ENCODE data around the gene SF3B5.
A peak's percentile ranks its signal among the peaks of the same experiment; 100 is the strongest.

The SF3B5 gene

GRCh38 chr6:144095134-144096002 is at the start of gene SF3B5:
Gene SF3B5, minus strand, starts transcription at chr6:144095573. Its CDS starts 76 bp downstream, at chr6:144095497.
- DNase-seq (ENCODE audit: insufficient read length, low spot score) (peak; percentile 51), FAIRE-seq (peak; percentile 63)
- no peak for TF ChIP-seq CTCF (IDR thresholded peaks at IDR 0.05; ENCODE audit: insufficient read depth, missing control alignments)

GRCh38 chr6:144144996-144145395 is 49.6 kb upstream of the SF3B5 start:
- TF ChIP-seq CTCF (IDR thresholded peaks at IDR 0.05; ENCODE audit: insufficient read depth, missing control alignments): no peak
- DNase-seq (ENCODE audit: insufficient read length, low spot score): no peak
- no peak for FAIRE-seq

- DNase-seq (ENCODE audit: insufficient read length, low spot score) (no peak), FAIRE-seq (no peak)
- TF ChIP-seq CTCF (IDR thresholded peaks at IDR 0.05; ENCODE audit: insufficient read depth, missing control alignments): no peak
Observed at GRCh38 chr6:144143878-144144277, 48.5 kb upstream of the SF3B5 start.

GRCh38 chr6:144143106-144143505 is 47.7 kb upstream of the SF3B5 start:
- FAIRE-seq: no peak
- TF ChIP-seq CTCF (IDR thresholded peaks at IDR 0.05; ENCODE audit: insufficient read depth, missing control alignments): no peak
- no peak for DNase-seq (ENCODE audit: insufficient read length, low spot score)

GRCh38 chr6:144141470-144141869 is 46.1 kb upstream of the SF3B5 start:
- DNase-seq (ENCODE audit: insufficient read length, low spot score) (no peak), FAIRE-seq (no peak)
- TF ChIP-seq CTCF (IDR thresholded peaks at IDR 0.05; ENCODE audit: insufficient read depth, missing control alignments): no peak

GRCh38 chr6:144140867-144141266 is 45.5 kb upstream of the SF3B5 start:
- no peak for TF ChIP-seq CTCF (IDR thresholded peaks at IDR 0.05; ENCODE audit: insufficient read depth, missing control alignments)
- no peak for FAIRE-seq
- no peak for DNase-seq (ENCODE audit: insufficient read length, low spot score)

GRCh38 chr6:144139817-144140216 is 44.4 kb upstream of the SF3B5 start:
- FAIRE-seq: no peak
- DNase-seq (ENCODE audit: insufficient read length, low spot score): no peak
- no peak for TF ChIP-seq CTCF (IDR thresholded peaks at IDR 0.05; ENCODE audit: insufficient read depth, missing control alignments)

Data from D721Med (cell line).